Gastrocnemius medialis (tissue), 4 donors: ENCODE data around the gene DNM1. TPM values are rescaled to one million over a fixed set of nuclear protein-coding genes. Genes with fewer than 3 reads are reported as not detected.

Experiments used
- ATAC-seq, 2 donors: fragments of 150-250 bp; one replicate each; pipeline ENCODE4 v1.9.1; 2016
- DNase-seq, 2 donors: peaks; one replicate each; pipeline ENCODE4 v3.0.0-alpha.2; 2019
- H3K27ac ChIP-seq, 4 donors: fragments of 200-600 bp; sonication (generic); 1 replicate in 1 of 4; 2 replicates in 3 of 4; pipeline ENCODE4 v1.5.1; 2016 to 2018; ENCODE audit warnings: mild to moderate bottlenecking in 2 of 4, moderate library complexity in 1 of 4
- H3K27me3 ChIP-seq, 3 donors: fragments of 200-600 bp; sonication (generic) in 2 of 3; 1 replicate in 1 of 3; 2 replicates in 2 of 3; pipeline versions ENCODE4 v1.5.1 to v1.6.0; 2016 to 2019; ENCODE audit warnings: mild to moderate bottlenecking in 1 of 3, moderate library complexity in 1 of 3
- H3K36me3 ChIP-seq, 2 donors: fragments of 200-600 bp; sonication (generic) in 1 of 2; one replicate each; pipeline ENCODE4 v1.5.1; 2017 to 2018
- H3K4me1 ChIP-seq, 2 donors: fragments of 200-600 bp; sonication (generic) in 1 of 2; one replicate each; pipeline ENCODE4 v1.5.1; 2016 to 2017; ENCODE audit warnings: mild to moderate bottlenecking in 2 of 2
- H3K4me3 ChIP-seq, 4 donors: fragments of 200-600 bp; sonication (generic) in 3 of 4; 1 replicate in 1 of 4; 2 replicates in 3 of 4; pipeline ENCODE4 v1.5.1; 2016 to 2019; ENCODE audit warnings: mild to moderate bottlenecking in 2 of 4
- H3K9me3 ChIP-seq, 3 donors: fragments of 200-600 bp; sonication (generic) in 2 of 3; 1 replicate in 1 of 3; 2 replicates in 2 of 3; pipeline ENCODE4 v1.5.1; 2016 to 2019
- CTCF ChIP-seq, 5 experiments: fragments of 450-650 bp in 3 of 5; fragments of 200-600 bp in 2 of 5; sonication (generic) in 2 of 5; IDR thresholded peaks in 4 of 5; conservative IDR thresholded peaks in 1 of 5; 1 replicate in 4 of 5; 2 replicates in 1 of 5; pipeline ENCODE4 v1.5.1; 2016 to 2019; ENCODE audit warnings: antibody characterized with exemption in 5 of 5, mild to moderate bottlenecking in 3 of 5, moderate library complexity in 3 of 5
- POLR2A ChIP-seq, 2 donors: fragments of 450-650 bp; IDR thresholded peaks; one replicate each; pipeline ENCODE4 v1.6.1; 2017; ENCODE audit warnings: antibody characterized with exemption in 2 of 2, mild to moderate bottlenecking in 2 of 2, moderate library complexity in 2 of 2
- in situ Hi-C, 4 donors: fragments of 200-750 bp; cut with MboI; loops; one replicate each; pipeline versions ENCODE4 v1.15.0 to v1.8.0; 2017; ENCODE audit warnings: low sequenced_read_pairs in 4 of 4
- intact Hi-C: fragments of 100-400 bp; cut with DNase I; formaldehyde crosslinking; loops from one replicate; pipeline ENCODE4 v1.15.1; 2023; ENCODE audit warnings: low total_unique reads
- total RNA-seq, 4 donors: library from RNA; depleted of rRNA; stranded (reverse); fragments of >200 nt; gene quantifications; one replicate each; pipeline versions ENCODE4 v1.1.0 to v1.2.3, GENCODE V29; 2016

Gene DNM1
- total RNA-seq, 4 donors from 2014 or later = 1.8 to 3.8 (median 2.0) TPM

- no peaks in the 10 kb centered on the region for H3K36me3 ChIP-seq
- in situ Hi-C loops = no loop called here
- TF ChIP-seq CTCF (IDR thresholded peaks at IDR 0.05 in 4 of 5, conservative IDR thresholded peaks at IDR 0.05 in 1 of 5) (no peak), POLR2A (IDR thresholded peaks at IDR 0.05) (no peak)
- intact Hi-C loops = no loop called here
- ATAC-seq (no peak), DNase-seq (no peak)
- no peaks in the 10 kb centered on the region for H3K9me3 ChIP-seq
- no peak overlapping the region for H3K27ac ChIP-seq
- H3K4me3 ChIP-seq = no peak overlapping the region
- H3K4me1 ChIP-seq = peaks cover under 1 to 4% of the 10 kb centered on the region in 2 donors
- H3K27me3 ChIP-seq = peaks cover 3 to 9% (median 8%) of the 10 kb centered on the region in 3 donors
Observed at GRCh38 chr9:128208946-128209669, 5.9 kb downstream of the DNM1 start.

- H3K27ac ChIP-seq = no peak overlapping the region
- TF ChIP-seq CTCF (IDR thresholded peaks at IDR 0.05 in 4 of 5, conservative IDR thresholded peaks at IDR 0.05 in 1 of 5) (no peak), POLR2A (IDR thresholded peaks at IDR 0.05) (no peak)
- H3K27me3 ChIP-seq = no peaks in the 10 kb centered on the region
Observed at GRCh38 chr9:128211186-128211980, 8.2 kb downstream of the DNM1 start.

GRCh38 chr9:128211981-128212281 is 8.8 kb downstream of the DNM1 start:
- in situ Hi-C loops (no loop called here), intact Hi-C loops (no loop called here)
- Histone ChIP-seq H3K36me3 (no peaks in the 10 kb centered on the region), H3K27me3 (no peaks in the 10 kb centered on the region), H3K4me1 (no peaks in the 10 kb centered on the region), H3K27ac (no peak overlapping the region), H3K4me3 (no peak overlapping the region), H3K9me3 (no peaks in the 10 kb centered on the region)
- DNase-seq = no peak
- no peak for ATAC-seq
- no peak for TF ChIP-seq POLR2A (IDR thresholded peaks at IDR 0.05)
- no peak for TF ChIP-seq CTCF (IDR thresholded peaks at IDR 0.05 in 4 of 5, conservative IDR thresholded peaks at IDR 0.05 in 1 of 5)

More at GRCh38 chr9:128211186-128211980, 8.2 kb downstream of the DNM1 start:
- Histone ChIP-seq H3K4me3 (no peak overlapping the region), H3K36me3 (no peaks in the 10 kb centered on the region), H3K9me3 (no peaks in the 10 kb centered on the region), H3K4me1 (no peaks in the 10 kb centered on the region)
- DNase-seq = no peak
- in situ Hi-C loops = no loop called here
- intact Hi-C loops = no loop called here
- no peak for ATAC-seq

- in situ Hi-C loops = no loop called here
- no peaks in the 10 kb centered on the region for H3K36me3 ChIP-seq
- ATAC-seq (no peak), DNase-seq (no peak)
- no peak overlapping the region for H3K27ac ChIP-seq
- H3K4me3 ChIP-seq = no peak overlapping the region
- TF ChIP-seq CTCF (IDR thresholded peaks at IDR 0.05 in 4 of 5, conservative IDR thresholded peaks at IDR 0.05 in 1 of 5) = no peak
- no peak for TF ChIP-seq POLR2A (IDR thresholded peaks at IDR 0.05)
- intact Hi-C loops = no loop called here
- no peaks in the 10 kb centered on the region for H3K27me3 ChIP-seq
- no peaks in the 10 kb centered on the region for H3K4me1 ChIP-seq
- no peaks in the 10 kb centered on the region for H3K9me3 ChIP-seq
Observed at GRCh38 chr9:128213746-128214497, 10.7 kb downstream of the DNM1 start.
